MCF 10A (cell line): ENCODE measurements around the gene RANGAP1. TPM values are rescaled to one million over a fixed set of nuclear protein-coding genes. Genes with fewer than 3 reads are reported as not detected.

Experiments
- BruUV-seq: library from RNA; stranded (reverse); fragments of 400-500 nt; replicated peaks from 2 replicates; lab custom pipeline; 2021; lab: Mats Ljungman, UMichigan
- CTCF ChIA-PET: fragments of 300-600 bp; sonication (Branson Sonifier 250); formaldehyde crosslinking; extraction: SDS; loops from one replicate; lab custom pipeline; 2021; ENCODE audit warnings: antibody characterized with exemption, inconsistent platforms; lab: Yijun Ruan, JAX
- POLR2A ChIA-PET: fragments of 300-600, 350-650 bp; sonication (Branson Sonifier 250); formaldehyde crosslinking; extraction: SDS; loops from one replicate; lab custom pipeline; 2020; ENCODE audit warnings: antibody characterized with exemption, inconsistent platforms; lab: Yijun Ruan, JAX
- DNase-seq: peaks from one replicate; pipeline ENCODE4 v3.0.0-alpha.2; 2018; ENCODE audit not compliant: unreplicated experiment
- H3K27ac Mint-ChIP-seq: one replicate; pipeline ENCODE4 v1.8.0; 2022; ENCODE audit warnings: mild to moderate bottlenecking, low read depth, mixed read lengths; ENCODE audit not compliant: unreplicated experiment
- H3K27me3 Mint-ChIP-seq: one replicate; pipeline ENCODE4 v1.8.0; 2022; ENCODE audit warnings: mixed read lengths; ENCODE audit not compliant: insufficient read depth, unreplicated experiment
- H3K36me3 Mint-ChIP-seq: one replicate; pipeline ENCODE4 v1.8.0; 2022; ENCODE audit warnings: mild to moderate bottlenecking, moderate library complexity, mixed read lengths; ENCODE audit not compliant: insufficient read depth, unreplicated experiment
- H3K4me1 Mint-ChIP-seq: one replicate; pipeline ENCODE4 v1.8.0; 2022; ENCODE audit warnings: mixed read lengths; ENCODE audit not compliant: insufficient read depth, unreplicated experiment
- H3K4me3 Mint-ChIP-seq: one replicate; pipeline ENCODE4 v1.8.0; 2022; ENCODE audit warnings: mild to moderate bottlenecking, moderate library complexity, mixed read lengths; ENCODE audit not compliant: unreplicated experiment
- H3K9me3 Mint-ChIP-seq: one replicate; pipeline ENCODE4 v1.8.0; 2022; ENCODE audit warnings: mixed read lengths; ENCODE audit not compliant: unreplicated experiment
- CTCF ChIP-seq: fragments of 200-600 bp; IDR thresholded peaks from one replicate; pipeline ENCODE4 v1.8.0; 2022; ENCODE audit warnings: antibody characterized with exemption, mild to moderate bottlenecking; ENCODE audit not compliant: unreplicated experiment
- intact Hi-C: fragments of 100-400 bp; cut with micrococcal nuclease; formaldehyde crosslinking; loops from 2 replicates; pipeline ENCODE4 v1.14.1; 2022
- total RNA-seq: library from RNA; stranded (reverse); gene quantifications from 2 replicates; pipeline ENCODE4 v1.2.3, GENCODE V29; 2022

RANGAP1 gene
- total RNA-seq, 1 experiment from 2014 or later = 117 TPM

GRCh38 chr22:41245917-41246499 lies 40.0 kb downstream of the RANGAP1 start:
- CTCF ChIA-PET = interaction anchor here (0.9 kb wide), 1 partner anchor 9 kb away, joined by 4 read pairs; no protein-coding TSS in a partner anchor
- Mint-ChIP-seq H3K27ac (no peak overlapping the region), H3K9me3 (no peaks in the 10 kb centered on the region), H3K4me3 (no peak overlapping the region), H3K4me1 (no peaks in the 10 kb centered on the region), H3K27me3 (no peaks in the 10 kb centered on the region), H3K36me3 (peaks cover 40% of the 10 kb centered on the region)
- intact Hi-C loops = no loop called here
- DNase-seq = no peak
- TF ChIP-seq CTCF = no peak
- POLR2A ChIA-PET = no interaction called here
- TSS peak; percentile 40 for BruUV-seq

GRCh38 chr22:41243361-41243760 lies 42.6 kb downstream of the RANGAP1 start:
- DNase-seq = no peak
- Mint-ChIP-seq H3K27ac (no peak overlapping the region), H3K4me3 (no peak overlapping the region), H3K9me3 (no peaks in the 10 kb centered on the region), H3K27me3 (no peaks in the 10 kb centered on the region), H3K36me3 (peaks cover 20% of the 10 kb centered on the region), H3K4me1 (no peaks in the 10 kb centered on the region)
- ChIA-PET CTCF (interaction anchor here (1.7 kb wide), 1 partner anchor 13 kb away, joined by 6 read pairs; no protein-coding TSS in a partner anchor), POLR2A (interaction anchor here (1.1 to 1.3 kb wide), 4 partner anchors 11 to 43 kb away, joined by 3 to 4 read pairs (median 3); partner anchors contain the start of gene RANGAP1)
- TSS peak; percentile 13 for BruUV-seq
- no peak for TF ChIP-seq CTCF
- intact Hi-C loops = no loop called here

- DNase-seq = no peak
- CTCF ChIA-PET = interaction anchor here (0.7 to 1.7 kb wide), 3 partner anchors 14 to 162 kb away, joined by 3 to 6 read pairs (median 3); no protein-coding TSS in a partner anchor
Observed at GRCh38 chr22:41242396-41243117, 43.4 kb downstream of the RANGAP1 start.

More at GRCh38 chr22:41242396-41243117, 43.4 kb downstream of the RANGAP1 start:
- Mint-ChIP-seq H3K4me1 (no peaks in the 10 kb centered on the region), H3K27ac (no peak overlapping the region), H3K9me3 (no peaks in the 10 kb centered on the region), H3K4me3 (no peak overlapping the region), H3K27me3 (no peaks in the 10 kb centered on the region), H3K36me3 (peaks cover 14% of the 10 kb centered on the region)
- no peak for TF ChIP-seq CTCF
- BruUV-seq = no TSS peak
- intact Hi-C loops = no loop called here
- POLR2A ChIA-PET = interaction anchor here (1.0 to 1.3 kb wide), 3 partner anchors 10 to 44 kb away, joined by 3 read pairs; no protein-coding TSS in a partner anchor
